Neural crest cell (in vitro differentiated cells): ENCODE data around the gene SHISAL1. TPM values are rescaled to one million over a fixed set of nuclear protein-coding genes. Genes with fewer than 3 reads are reported as not detected.
A peak's percentile ranks its signal among the peaks of the same experiment; 100 is the strongest.

ENCODE experiments used
- DNase-seq: peaks from one replicate; pipeline ENCODE4 v3.0.0; 2021; ENCODE audit warnings: low read depth, mixed read lengths, low spot score
- H3K27ac Mint-ChIP-seq: one replicate; pipeline ENCODE4 v1.8.0; 2021; ENCODE audit warnings: mild to moderate bottlenecking, mixed read lengths; ENCODE audit not compliant: unreplicated experiment
- H3K27me3 Mint-ChIP-seq: 2 replicates; pipeline ENCODE4 v1.8.0; 2021; ENCODE audit warnings: low read depth, mild to moderate bottlenecking, mixed read lengths
- H3K36me3 Mint-ChIP-seq: 2 replicates; pipeline ENCODE4 v1.8.0; 2021; ENCODE audit warnings: low read depth, mild to moderate bottlenecking, mixed read lengths
- H3K4me1 Mint-ChIP-seq: 2 replicates; pipeline ENCODE4 v1.8.0; 2021; ENCODE audit warnings: mixed read lengths
- H3K4me3 Mint-ChIP-seq: one replicate; pipeline ENCODE4 v1.8.0; 2021; ENCODE audit warnings: mild to moderate bottlenecking, mixed read lengths
- H3K9me3 Mint-ChIP-seq: 2 replicates; pipeline ENCODE4 v1.8.0; 2021; ENCODE audit warnings: mixed read lengths
- CTCF ChIP-seq: fragments of 200-600 bp; sonication (generic); conservative IDR thresholded peaks from 2 replicates; pipeline ENCODE4 v1.5.0; 2021; ENCODE audit warnings: antibody characterized with exemption, mild to moderate bottlenecking
- total RNA-seq: library from RNA; stranded (reverse); gene quantifications from 2 replicates; pipeline ENCODE4 v1.2.1, GENCODE V29; 2021

The SHISAL1 gene
- total RNA-seq, 1 donor from 2014 or later = 4.2 TPM

DNA sequence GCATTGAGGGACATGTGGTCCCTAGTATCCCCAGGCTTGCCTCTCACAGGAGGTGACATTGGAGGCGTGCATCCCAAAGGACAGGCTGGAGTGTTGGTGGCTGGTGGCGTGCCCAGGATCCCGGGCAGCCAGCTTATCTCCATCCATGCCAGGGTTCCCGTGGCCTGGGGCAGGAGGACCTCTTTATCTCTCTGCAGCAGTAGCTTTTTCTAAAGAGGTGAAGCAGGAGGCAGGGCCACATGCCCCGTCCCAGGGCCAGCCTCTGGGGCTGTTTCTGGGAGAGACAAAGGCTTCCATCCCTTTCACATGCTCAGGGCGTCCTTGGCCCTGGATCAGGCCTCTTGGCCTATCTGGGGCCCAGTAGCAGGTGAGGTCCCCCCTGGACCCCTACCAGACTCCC, 112.3 kb downstream of the SHISAL1 start:
- H3K4me1 Mint-ChIP-seq = no peaks in the 10 kb centered on the region
- H3K27ac Mint-ChIP-seq = no peak overlapping the region
- no peak overlapping the region for H3K4me3 Mint-ChIP-seq
- TF ChIP-seq CTCF = no peak
- no peak for DNase-seq
- H3K9me3 Mint-ChIP-seq = no peaks in the 10 kb centered on the region
- no peaks in the 10 kb centered on the region for H3K36me3 Mint-ChIP-seq
- no peaks in the 10 kb centered on the region for H3K27me3 Mint-ChIP-seq

DNA sequence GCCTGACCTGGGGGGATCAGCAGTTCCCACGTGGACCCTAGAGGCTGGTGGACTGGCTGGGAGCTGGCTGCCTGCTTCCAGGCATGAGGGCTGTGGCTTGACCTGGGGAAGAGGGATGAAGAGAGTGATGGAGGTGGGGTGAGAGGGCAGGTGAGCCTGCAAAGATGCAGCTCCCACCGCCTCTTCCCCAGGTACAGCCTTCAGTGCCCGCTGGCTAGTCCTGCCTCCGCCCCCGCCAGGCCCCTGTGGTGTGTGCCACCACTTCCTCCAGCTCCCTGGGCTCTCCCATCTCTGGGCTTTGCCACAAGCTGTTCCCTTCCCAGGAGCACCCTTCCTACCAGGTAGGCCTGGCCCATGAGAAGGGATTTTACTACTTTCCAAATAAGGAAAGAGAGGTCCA, 112.9 kb downstream of the SHISAL1 start:
- TF ChIP-seq CTCF = no peak
- Mint-ChIP-seq H3K27me3 (peaks cover 2% of the 10 kb centered on the region), H3K36me3 (no peaks in the 10 kb centered on the region), H3K27ac (no peak overlapping the region), H3K4me1 (no peaks in the 10 kb centered on the region), H3K4me3 (no peak overlapping the region), H3K9me3 (no peaks in the 10 kb centered on the region)
- no peak for DNase-seq

DNA sequence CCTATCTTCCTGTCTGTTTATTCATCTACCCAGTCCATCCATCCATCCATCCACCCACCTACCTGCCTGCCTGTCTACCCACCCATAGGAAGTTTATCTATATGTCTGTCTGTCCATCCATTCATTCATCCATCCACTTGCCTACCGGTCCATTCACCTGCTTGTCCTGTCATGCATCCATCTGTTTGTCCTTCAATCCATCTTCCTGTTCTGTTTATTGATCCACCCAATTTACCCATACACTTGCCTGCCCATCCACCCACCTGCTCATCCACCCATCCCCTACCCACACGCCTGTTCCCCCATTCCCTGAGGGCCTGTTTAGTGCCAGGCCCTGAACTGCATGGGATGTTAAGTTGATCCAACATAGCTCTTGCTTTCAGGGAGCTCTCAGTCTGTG, 113.6 kb downstream of the SHISAL1 start:
- TF ChIP-seq CTCF = no peak
- peak overlapping the region; percentile 57 for H3K27ac Mint-ChIP-seq
- no peaks in the 10 kb centered on the region for H3K36me3 Mint-ChIP-seq
- H3K9me3 Mint-ChIP-seq = no peaks in the 10 kb centered on the region
- H3K4me1 Mint-ChIP-seq = no peaks in the 10 kb centered on the region
- H3K27me3 Mint-ChIP-seq = peaks cover 8% of the 10 kb centered on the region
- no peak for DNase-seq
- no peak overlapping the region for H3K4me3 Mint-ChIP-seq

- Mint-ChIP-seq H3K9me3 (no peaks in the 10 kb centered on the region), H3K4me3 (no peak overlapping the region), H3K27me3 (peaks cover 12% of the 10 kb centered on the region), H3K27ac (no peak overlapping the region), H3K36me3 (no peaks in the 10 kb centered on the region), H3K4me1 (no peaks in the 10 kb centered on the region)
- TF ChIP-seq CTCF = no peak
- DNase-seq = no peak
These were observed 115.5 kb downstream of the SHISAL1 start for GRCh38 chr22:44197271-44197670.

DNA sequence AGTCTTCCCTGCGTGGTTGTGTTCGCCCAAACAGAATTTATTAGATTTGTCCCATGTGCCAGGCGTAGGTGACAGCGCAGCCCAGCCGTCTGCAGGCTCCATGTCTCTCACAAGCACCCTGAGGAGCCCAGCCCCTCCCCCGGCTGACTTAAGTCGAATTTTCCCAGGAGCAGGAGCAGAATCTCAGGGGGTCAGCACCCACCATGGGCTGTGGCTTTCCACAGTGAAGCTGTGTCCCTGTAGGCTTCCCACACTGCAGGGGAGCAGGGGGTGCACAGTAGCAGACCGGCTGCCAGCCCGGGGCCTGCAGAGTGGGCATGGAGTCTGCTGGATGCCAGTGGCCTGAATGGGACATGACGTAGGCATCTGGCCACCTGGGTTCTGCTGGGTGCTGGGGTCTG, 116.0 kb downstream of the SHISAL1 start:
- TF ChIP-seq CTCF = no peak
- Mint-ChIP-seq H3K4me3 (no peak overlapping the region), H3K9me3 (no peaks in the 10 kb centered on the region), H3K27ac (no peak overlapping the region), H3K36me3 (no peaks in the 10 kb centered on the region), H3K27me3 (peaks cover 12% of the 10 kb centered on the region), H3K4me1 (no peaks in the 10 kb centered on the region)
- DNase-seq = no peak

GRCh38 chr22:44196241-44196640, 116.5 kb downstream of the SHISAL1 start:
- Mint-ChIP-seq H3K4me3 (no peak overlapping the region), H3K9me3 (no peaks in the 10 kb centered on the region), H3K36me3 (no peaks in the 10 kb centered on the region), H3K27me3 (peaks cover 12% of the 10 kb centered on the region), H3K27ac (no peak overlapping the region), H3K4me1 (no peaks in the 10 kb centered on the region)
- DNase-seq = no peak
- TF ChIP-seq CTCF = no peak
